Suprapubic skin (tissue), 4 donors: ENCODE measurements around the gene WDR27. TPM values are rescaled to one million over a fixed set of nuclear protein-coding genes. Genes with fewer than 3 reads are reported as not detected.

Experiments used
- DNase-seq, 2 donors: peaks; one replicate each; pipeline ENCODE4 v3.0.0-alpha.2; 2019; ENCODE audit warnings: low spot score in 2 of 2
- H3K27ac ChIP-seq: fragments of 200-600 bp; sonication (generic); one replicate; pipeline ENCODE4 v1.5.1; 2019
- H3K27me3 ChIP-seq: fragments of 200-600 bp; sonication (generic); one replicate; pipeline ENCODE4 v1.5.1; 2019
- H3K36me3 ChIP-seq: fragments of 200-600 bp; sonication (generic); one replicate; pipeline ENCODE4 v1.5.1; 2019
- H3K4me1 ChIP-seq: fragments of 200-600 bp; sonication (generic); one replicate; pipeline ENCODE4 v1.5.1; 2019
- H3K4me3 ChIP-seq: fragments of 200-600 bp; sonication (generic); one replicate; pipeline ENCODE4 v1.5.1; 2019; ENCODE audit warnings: mild to moderate bottlenecking
- H3K9me3 ChIP-seq: fragments of 200-600 bp; sonication (generic); one replicate; pipeline ENCODE4 v1.5.1; 2019
- CTCF ChIP-seq, 2 donors: fragments of 200-600 bp in 1 of 2; fragments of 450-650 bp in 1 of 2; sonication (generic) in 1 of 2; IDR thresholded peaks; one replicate each; pipeline ENCODE4 v1.5.1; 2016 to 2019; ENCODE audit warnings: antibody characterized with exemption in 2 of 2, mild to moderate bottlenecking in 1 of 2, moderate library complexity in 1 of 2
- EP300 ChIP-seq: sonication (generic); formaldehyde crosslinking; IDR thresholded peaks from one replicate; pipeline ENCODE4 v1.6.1; 2017; ENCODE audit warnings: antibody characterized with exemption
- POLR2A ChIP-seq, 2 donors: fragments of 450-650 bp; IDR thresholded peaks; one replicate each; pipeline ENCODE4 v1.6.1; 2017; ENCODE audit warnings: antibody characterized with exemption in 2 of 2, mild to moderate bottlenecking in 2 of 2, moderate library complexity in 2 of 2
- POLR2AphosphoS5 ChIP-seq, 3 donors: sonication (generic); formaldehyde crosslinking; IDR thresholded peaks; one replicate each; pipeline ENCODE4 v1.6.1; 2017; ENCODE audit warnings: antibody characterized with exemption in 3 of 3
- WGBS: methylation state at CpG from one replicate; pipeline ENCODE4 v1.1.5; 2018; 5-methylcytosine and 5-hydroxymethylcytosine counted together
- total RNA-seq, 4 donors: library from RNA; depleted of rRNA; stranded (reverse); fragments of >200 nt; gene quantifications; one replicate each; pipeline ENCODE4 v1.1.0, GENCODE V29; 2016

Gene WDR27
- total RNA-seq, 4 donors from 2014 or later: 17.3 to 59.4 (median 26.6) TPM

DNA sequence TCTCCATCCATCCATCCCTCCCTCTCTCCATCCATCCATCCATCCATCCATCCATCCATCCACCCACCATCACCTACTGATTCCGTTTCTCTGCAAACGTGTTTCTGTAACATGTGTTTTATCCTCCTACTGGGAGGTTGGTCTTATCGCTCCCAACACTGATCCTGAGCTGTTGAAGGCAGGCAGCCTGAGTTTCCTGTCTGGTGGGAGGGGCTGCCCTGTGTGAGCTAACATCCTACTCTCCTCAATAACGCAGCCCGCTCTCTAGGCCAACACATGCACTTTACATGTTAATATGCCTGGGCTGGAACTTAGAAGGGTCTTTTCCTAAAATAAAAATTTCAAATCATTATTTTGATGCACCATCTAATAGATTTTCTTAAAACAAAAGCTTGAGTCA lies 126.5 kb downstream of the WDR27 start:
- no peak for DNase-seq
- Histone ChIP-seq H3K4me1 (no peaks in the 10 kb centered on the region), H3K27me3 (no peaks in the 10 kb centered on the region), H3K4me3 (no peak overlapping the region), H3K9me3 (no peaks in the 10 kb centered on the region), H3K36me3 (no peaks in the 10 kb centered on the region), H3K27ac (no peak overlapping the region)
- TF ChIP-seq POLR2A (IDR thresholded peaks at IDR 0.05) (no peak), CTCF (IDR thresholded peaks at IDR 0.05) (no peak), POLR2AphosphoS5 (IDR thresholded peaks at IDR 0.05) (no peak), EP300 (no peak)
- 89% methylated on average over 5 of the region's 5 CpGs for WGBS

DNA sequence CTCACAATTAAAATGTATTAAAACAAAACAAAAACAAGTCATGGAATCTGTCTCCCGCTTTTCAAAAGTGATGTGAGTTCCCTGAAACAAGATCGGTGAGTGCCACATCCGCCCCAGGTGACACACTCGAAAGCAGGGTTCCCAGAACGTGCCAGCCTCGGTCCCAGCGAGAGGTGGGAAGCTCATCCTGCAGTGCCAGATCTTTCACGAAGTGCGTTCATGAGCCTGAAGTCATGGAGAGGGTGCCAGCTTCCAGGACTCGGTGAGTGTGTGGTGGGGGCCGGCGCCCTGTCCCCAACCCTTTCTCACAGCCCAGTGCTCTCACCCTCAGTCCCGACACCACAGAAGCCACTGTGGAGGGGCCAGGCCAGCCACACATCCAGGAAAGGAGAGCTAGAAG lies 127.4 kb downstream of the WDR27 start:
- no peaks in the 10 kb centered on the region for H3K36me3 ChIP-seq
- H3K4me3 ChIP-seq: no peak overlapping the region
- DNase-seq: no peak
- 80% methylated on average over 13 of the region's 13 CpGs for WGBS
- H3K27ac ChIP-seq: no peak overlapping the region
- no peaks in the 10 kb centered on the region for H3K9me3 ChIP-seq
- no peaks in the 10 kb centered on the region for H3K4me1 ChIP-seq
- TF ChIP-seq CTCF (IDR thresholded peaks at IDR 0.05) (no peak), POLR2AphosphoS5 (IDR thresholded peaks at IDR 0.05) (no peak), EP300 (no peak), POLR2A (IDR thresholded peaks at IDR 0.05) (no peak)
- no peaks in the 10 kb centered on the region for H3K27me3 ChIP-seq

DNA sequence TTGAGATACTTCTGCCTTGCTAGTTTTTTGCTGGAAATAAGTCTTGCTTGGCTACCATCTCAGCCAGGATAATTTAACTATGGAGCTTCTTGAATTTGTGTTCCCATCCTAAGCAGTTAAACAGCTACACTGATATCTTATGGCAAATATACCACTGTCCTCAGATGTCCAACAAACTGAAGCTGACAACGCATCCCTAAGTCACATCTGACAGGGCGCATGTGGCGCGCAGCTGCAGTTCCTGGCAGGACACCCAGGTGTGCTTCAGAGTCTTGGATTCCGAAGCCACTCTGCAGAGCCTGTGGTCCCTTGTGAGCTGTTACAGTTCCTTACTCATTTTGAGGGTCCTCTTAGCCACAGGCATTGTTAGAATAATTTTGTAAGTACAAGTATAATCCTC lies 127.9 kb downstream of the WDR27 start:
- no peaks in the 10 kb centered on the region for H3K36me3 ChIP-seq
- WGBS: 70% methylated on average over 5 of the region's 5 CpGs
- no peak overlapping the region for H3K27ac ChIP-seq
- H3K9me3 ChIP-seq: no peaks in the 10 kb centered on the region
- no peaks in the 10 kb centered on the region for H3K4me1 ChIP-seq
- DNase-seq: no peak
- H3K27me3 ChIP-seq: no peaks in the 10 kb centered on the region
- H3K4me3 ChIP-seq: no peak overlapping the region
- TF ChIP-seq POLR2A (IDR thresholded peaks at IDR 0.05) (no peak), POLR2AphosphoS5 (IDR thresholded peaks at IDR 0.05) (no peak), EP300 (no peak), CTCF (IDR thresholded peaks at IDR 0.05) (no peak)

- Histone ChIP-seq H3K4me3 (no peak overlapping the region), H3K27me3 (no peaks in the 10 kb centered on the region), H3K27ac (no peak overlapping the region), H3K36me3 (no peaks in the 10 kb centered on the region), H3K9me3 (no peaks in the 10 kb centered on the region), H3K4me1 (no peaks in the 10 kb centered on the region)
- TF ChIP-seq EP300 (no peak), POLR2AphosphoS5 (IDR thresholded peaks at IDR 0.05) (no peak), POLR2A (IDR thresholded peaks at IDR 0.05) (no peak), CTCF (IDR thresholded peaks at IDR 0.05) (no peak)
- DNase-seq: no peak
- 88% methylated on average over 12 of the region's 12 CpGs for WGBS
Measured at GRCh38 chr6:169571123-169571962, 130.5 kb downstream of the WDR27 start.

DNA sequence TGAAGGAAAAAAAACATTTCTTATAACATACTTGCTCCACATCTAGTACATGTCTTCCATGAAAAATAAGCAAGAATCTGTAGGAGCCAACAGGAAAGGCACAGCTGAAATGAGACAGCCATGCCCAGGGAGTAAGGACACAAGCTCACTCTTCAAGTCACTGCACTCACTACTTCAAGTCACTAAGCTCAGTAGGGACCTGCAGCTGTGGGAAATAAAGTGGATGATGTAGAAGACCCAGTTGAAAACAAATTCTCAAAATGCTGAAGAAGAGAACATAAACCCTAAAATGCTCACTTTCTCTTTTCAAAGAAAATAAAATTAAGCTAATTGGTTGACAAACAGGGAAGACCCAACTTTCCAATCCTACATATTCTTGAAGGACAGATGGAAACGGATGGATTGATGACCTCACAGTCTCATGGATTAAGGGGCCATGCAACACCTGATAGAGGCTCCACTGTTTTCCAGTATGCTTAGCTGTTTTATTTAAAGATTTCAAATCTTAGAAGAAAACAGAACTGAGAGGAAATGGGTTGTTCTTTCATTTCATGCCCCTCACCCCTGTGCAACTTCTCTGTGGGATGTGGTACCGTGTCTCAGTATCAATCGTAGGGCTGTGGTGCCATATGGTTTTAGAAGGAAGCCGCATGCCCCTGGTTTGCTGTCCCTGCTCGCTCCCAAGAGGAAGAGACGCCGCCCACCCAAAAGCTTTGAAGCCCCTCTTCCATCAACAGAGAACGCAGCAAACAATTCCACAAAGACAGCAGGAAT lies 133.3 kb downstream of the WDR27 start:
- no peak overlapping the region for H3K4me3 ChIP-seq
- H3K4me1 ChIP-seq: no peaks in the 10 kb centered on the region
- 92% methylated on average over 8 of the region's 8 CpGs for WGBS
- no peak overlapping the region for H3K27ac ChIP-seq
- TF ChIP-seq CTCF (IDR thresholded peaks at IDR 0.05): no peak
- no peak for TF ChIP-seq EP300
- no peak for TF ChIP-seq POLR2AphosphoS5 (IDR thresholded peaks at IDR 0.05)
- TF ChIP-seq POLR2A (IDR thresholded peaks at IDR 0.05): no peak
- H3K36me3 ChIP-seq: no peaks in the 10 kb centered on the region
- H3K27me3 ChIP-seq: no peaks in the 10 kb centered on the region
- no peaks in the 10 kb centered on the region for H3K9me3 ChIP-seq
- no peak for DNase-seq
